ENCODE measurements around the gene RABL6.
"Not testable (repeated sequence)": the region's sequence is repeated elsewhere in the genome, so short reads cannot be mapped to it uniquely, and the experiment has no call there.

RABL6 gene

GRCh38 chr9:136837856-136838277, 30.1 kb downstream of the RABL6 start:
- not testable (repeated sequence) for DNase-seq

DNA sequence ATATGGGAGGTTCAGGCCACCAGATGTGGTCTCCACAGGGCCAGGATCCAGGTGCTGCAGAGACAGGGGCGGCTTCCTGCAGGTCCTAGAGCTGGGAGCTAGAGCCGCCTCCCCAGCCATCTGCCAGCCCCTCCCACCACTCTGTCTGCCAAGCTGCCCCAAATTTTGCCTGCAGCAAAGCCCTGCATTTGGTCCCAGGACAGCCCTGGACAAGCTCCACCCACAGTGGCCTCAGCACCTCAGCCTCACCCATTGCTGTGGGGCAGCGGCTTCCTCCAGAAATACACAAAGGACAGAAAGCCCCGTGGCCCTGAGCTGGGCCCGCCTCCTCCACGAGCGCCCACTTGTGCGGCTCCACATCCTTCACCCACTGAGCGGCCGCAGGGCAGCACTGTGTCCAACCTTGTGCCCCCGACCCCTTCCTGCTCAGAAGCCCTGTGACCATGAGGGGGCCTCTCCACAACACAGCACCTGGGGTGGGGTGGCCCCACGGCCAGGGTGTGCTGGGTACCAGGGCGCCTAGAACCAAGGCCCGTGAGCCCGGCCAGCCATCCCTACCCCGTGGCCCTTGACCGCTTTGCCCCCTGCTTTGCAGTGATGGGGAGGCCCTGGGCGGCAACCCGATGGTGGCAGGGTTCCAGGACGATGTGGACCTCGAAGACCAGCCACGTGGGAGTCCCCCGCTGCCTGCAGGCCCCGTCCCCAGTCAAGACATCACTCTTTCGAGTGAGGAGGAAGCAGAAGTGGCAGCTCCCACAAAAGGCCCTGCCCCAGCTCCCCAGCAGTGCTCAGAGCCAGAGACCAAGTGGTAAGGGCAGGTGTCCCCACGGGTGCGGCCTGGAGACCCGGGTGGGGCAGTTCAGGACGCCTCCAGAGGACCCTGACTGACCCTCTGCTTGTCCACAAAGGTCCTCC, 30.8 kb downstream of the RABL6 start:
- no peak for DNase-seq

- no peak for DNase-seq
Measured at GRCh38 chr9:136839229-136840139, 31.7 kb downstream of the RABL6 start.

- no peak for DNase-seq
Measured at GRCh38 chr9:136840140-136840876, 32.6 kb downstream of the RABL6 start.

- peak; percentile 91 for DNase-seq
Measured at GRCh38 chr9:136840877-136841645, 33.3 kb downstream of the RABL6 start.

DNA sequence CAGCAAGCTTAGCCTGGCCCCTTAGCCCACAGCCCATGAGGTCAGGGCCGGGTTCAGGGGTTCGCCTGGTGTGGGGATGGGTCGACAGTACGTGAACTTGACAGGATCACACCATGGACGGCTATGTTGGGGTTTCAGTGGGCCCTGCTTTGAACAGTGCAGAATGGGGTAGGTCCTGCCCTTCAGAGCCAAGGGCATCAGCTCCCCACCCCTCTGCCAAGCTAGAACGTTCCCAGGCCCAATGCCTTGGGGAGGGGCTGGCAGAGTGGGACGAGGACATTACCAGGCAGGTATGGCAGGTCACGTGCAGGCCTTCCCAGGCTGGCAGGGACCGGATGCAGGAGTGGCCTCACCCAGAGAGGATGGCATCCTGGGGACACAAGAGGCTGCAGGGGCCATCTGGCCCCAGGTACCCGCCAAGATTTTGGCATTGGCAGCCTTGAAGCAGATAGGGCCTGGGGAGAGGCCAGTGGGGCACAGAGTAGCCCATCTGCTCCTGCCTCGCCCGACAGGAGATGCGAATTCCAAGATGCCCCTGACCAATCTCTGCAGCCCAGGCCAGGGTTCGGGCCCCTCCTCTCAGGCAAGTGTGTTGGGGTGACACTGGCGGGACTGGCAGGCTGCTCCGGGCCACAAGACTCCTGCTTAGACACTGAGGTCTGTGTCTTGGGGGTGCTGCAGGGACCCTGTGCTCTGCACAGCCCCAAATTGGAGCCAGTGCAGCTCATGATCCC, 34.1 kb downstream of the RABL6 start:
- peak; percentile 66 for DNase-seq

DNA sequence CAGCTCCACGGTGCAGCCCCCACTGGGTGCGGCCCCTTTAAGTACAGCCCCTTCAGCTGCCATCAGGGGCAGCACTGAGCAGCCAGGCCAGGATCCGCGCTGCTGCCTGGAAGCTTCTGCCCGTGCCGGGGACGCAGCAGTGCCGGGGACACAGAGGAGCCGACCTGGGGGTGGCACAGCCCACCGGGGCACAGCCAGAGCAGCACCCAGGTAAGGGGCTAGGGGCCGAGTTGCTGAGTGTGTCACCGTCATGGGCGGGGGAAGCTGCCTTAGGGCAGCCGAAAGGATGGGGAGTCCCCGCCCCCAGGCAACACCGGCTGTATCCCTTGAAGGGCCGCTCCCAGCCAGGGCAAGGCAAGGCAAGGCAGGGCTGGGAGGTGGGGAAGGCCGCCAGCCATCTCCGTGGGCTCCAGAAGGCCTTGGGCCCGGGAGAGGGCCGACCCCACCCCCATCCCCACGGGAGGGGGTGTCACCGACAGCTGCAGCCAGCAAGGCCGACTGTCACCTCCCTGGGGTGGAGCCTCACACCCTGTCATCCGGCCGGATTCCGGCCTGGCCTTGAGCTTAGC, 34.7 kb downstream of the RABL6 start, which contains the start of gene AJM1:
AJM1 (plus strand) TSS at position 99 of the 569 bp plus-strand sequence. CDS start 1,937 bp downstream, outside the sequence.
- peak; percentile 82 for DNase-seq

DNA sequence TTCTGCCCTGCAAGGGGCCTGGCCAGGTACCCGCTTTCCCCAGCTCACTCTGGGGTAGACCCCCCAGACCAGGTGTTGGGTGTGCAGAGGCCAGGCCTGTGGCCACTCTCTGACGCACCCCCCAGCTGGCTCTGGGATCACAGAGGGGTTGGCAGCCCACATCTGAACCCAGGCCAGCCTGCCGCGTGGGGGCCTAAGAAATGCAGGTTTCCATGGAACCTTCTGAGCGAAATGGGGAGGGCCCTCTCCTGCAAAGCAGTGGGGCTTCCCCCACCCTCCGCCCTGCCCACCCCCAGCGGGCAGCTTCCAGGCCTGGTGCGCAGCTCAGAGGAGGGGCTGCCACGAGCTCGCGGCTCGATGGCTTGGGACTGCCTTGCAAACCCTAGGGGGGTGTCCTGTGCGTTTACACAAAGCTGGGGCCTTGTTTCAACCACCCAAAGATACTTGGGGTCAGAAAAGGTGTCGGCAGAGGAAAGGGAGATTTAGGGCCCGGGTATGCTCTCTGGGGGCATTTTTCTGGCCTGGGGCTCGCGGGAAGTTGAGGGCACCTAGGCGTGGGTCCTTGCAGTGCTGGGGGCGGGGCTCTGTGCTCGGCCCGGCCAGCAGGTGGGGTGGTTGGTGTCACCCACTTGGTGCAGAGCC, 35.5 kb downstream of the RABL6 start:
- DNase-seq = not testable (repeated sequence)

GRCh38 chr9:136843801-136844740, 36.3 kb downstream of the RABL6 start:
- not testable (repeated sequence) for DNase-seq

DNA sequence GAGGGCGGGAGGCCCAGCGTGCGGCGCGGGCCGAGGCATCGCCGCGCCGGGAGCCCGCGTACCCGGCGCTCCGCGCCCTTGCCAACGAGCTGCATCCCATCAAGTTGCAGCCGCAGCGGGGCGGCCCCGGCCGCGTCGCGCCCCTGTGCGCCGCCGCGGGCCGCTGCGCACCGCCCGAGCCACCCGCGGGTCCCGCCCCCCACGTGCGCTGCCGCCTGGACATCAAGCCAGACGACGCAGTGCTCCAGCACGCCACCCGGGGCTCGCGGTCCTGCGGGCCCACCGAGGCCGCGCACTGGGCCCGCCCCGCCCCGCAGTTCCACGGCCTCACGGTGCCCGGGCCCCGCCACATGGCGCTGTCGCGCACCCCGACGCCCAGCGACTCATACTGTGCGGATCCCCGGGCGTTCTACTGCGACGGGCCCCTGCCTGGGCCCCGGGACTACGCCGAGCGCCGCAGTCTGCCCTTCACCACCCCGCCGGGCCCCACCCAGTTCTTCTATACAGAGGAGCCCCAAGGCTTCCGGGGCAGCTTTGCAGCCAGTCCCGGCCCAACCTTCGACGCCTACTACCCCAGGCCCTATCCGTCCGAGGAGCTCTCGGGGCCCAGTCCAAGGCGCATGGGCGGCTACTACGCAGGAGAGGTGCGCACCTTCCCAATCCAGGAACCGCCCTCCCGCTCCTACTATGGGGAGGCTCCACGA, 37.2 kb downstream of the RABL6 start:
- no peak for DNase-seq

DNA sequence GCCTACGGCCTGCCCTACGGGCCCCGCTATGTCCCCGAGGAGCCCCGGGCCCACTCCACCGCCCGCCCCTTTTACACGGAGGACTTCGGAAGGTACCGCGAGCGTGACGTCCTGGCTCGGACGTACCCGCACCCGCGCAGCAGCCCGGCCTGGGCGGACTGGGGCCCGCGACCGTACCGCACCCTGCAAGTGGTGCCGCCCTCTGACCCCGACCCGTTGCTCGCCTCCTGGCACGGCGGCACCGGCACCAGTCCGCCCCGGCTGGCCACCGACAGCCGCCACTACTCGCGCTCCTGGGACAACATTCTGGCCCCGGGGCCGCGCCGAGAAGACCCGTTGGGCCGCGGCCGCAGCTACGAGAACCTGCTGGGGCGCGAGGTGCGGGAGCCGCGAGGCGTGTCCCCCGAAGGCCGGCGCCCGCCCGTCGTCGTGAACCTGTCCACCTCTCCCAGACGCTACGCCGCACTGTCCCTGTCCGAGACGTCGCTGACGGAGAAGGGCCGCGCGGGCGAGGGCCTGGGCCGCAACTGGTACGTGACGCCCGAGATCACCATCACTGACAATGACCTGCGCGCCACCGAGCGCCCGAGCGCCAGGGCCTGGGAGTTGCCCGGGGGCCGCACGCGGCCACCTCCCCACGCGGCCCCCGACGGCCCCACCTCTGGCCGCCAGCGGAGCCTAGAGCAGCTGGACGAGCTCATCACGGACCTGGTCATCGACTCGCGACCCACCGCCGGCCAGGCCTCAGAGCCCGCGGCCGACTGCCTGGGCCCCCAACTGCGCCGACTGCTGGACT, 37.9 kb downstream of the RABL6 start:
- DNase-seq = no peak

- DNase-seq = no peak
Measured at GRCh38 chr9:136846376-136847087, 38.8 kb downstream of the RABL6 start.

- DNase-seq = peak; percentile 47
Measured at GRCh38 chr9:136847088-136847825, 39.5 kb downstream of the RABL6 start.

GRCh38 chr9:136847826-136848392, 40.2 kb downstream of the RABL6 start:
- DNase-seq = peak; percentile 70

DNA sequence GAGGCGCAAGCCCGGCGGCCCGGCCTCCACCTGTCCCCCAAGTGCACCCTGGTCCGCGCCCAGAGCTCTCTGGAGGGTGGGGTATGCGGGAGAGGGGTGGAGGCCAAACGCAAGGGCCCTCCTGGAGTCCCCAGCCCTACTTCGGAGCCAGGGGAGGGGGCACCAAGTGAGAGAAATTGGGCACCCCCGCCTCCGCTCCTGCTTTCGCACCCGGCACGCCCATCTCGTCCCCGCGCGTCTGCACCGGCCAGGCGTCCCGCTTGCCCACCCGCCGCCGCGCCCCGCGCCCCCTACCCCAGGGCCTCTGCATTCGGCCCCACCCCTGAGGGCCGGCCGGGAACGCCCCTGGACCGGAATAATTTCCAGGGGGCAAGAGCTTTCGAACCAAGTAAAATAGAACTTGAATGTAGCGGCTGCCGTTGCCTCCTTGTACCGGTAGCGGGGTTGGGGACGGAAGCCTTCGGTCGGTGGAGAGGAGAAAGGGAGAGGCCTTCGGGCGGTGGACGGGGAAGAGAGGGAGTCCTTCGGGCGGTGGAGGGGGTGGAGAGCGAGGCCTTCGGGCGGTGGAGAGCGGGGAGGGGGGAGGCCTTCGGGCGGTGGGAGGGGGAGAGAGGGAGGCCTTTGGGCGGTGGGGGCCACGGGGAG, 40.8 kb downstream of the RABL6 start:
- DNase-seq = peak; percentile 76

Measured in NCI-H2171 treated with DMSO at 0.1 percent for 48 hours (cell line).